GM11168 (cell line): ENCODE results near the gene MYLK.
"Not testable (repeated sequence)": the region's sequence is repeated elsewhere in the genome, so short reads cannot be mapped to it uniquely, and the experiment has no call there.

Source experiments
- in situ Hi-C: fragments of 300-500 bp; cut with MboI; formaldehyde crosslinking; loops from one replicate; pipeline ENCODE4 v1.12.0; 2022; ENCODE audit warnings: low sequenced_read_pairs; ENCODE audit not compliant: unreplicated experiment

Gene MYLK

GRCh38 chr3:123620343-123620742, 263.8 kb downstream of the MYLK start:
- in situ Hi-C loops = no loop called here

- in situ Hi-C loops = no loop called here
Measured at GRCh38 chr3:123618768-123619484, 265.2 kb downstream of the MYLK start.

GRCh38 chr3:123618076-123618708, 265.9 kb downstream of the MYLK start:
- in situ Hi-C loops = no loop called here

GRCh38 chr3:123616593-123616992, 267.5 kb downstream of the MYLK start:
- in situ Hi-C loops = no loop called here

GRCh38 chr3:123613543-123613942, 270.6 kb downstream of the MYLK start:
- in situ Hi-C loops = no loop called here

- in situ Hi-C loops = not testable (repeated sequence)
Measured at GRCh38 chr3:123611674-123612073, 272.5 kb downstream of the MYLK start.

GRCh38 chr3:123611082-123611481, 273.1 kb downstream of the MYLK start:
- in situ Hi-C loops = no loop called here

GRCh38 chr3:123610331-123610730, 273.8 kb downstream of the MYLK start:
- in situ Hi-C loops = no loop called here

- in situ Hi-C loops = no loop called here
Measured at GRCh38 chr3:123609063-123609462, 275.1 kb downstream of the MYLK start.

GRCh38 chr3:123608263-123608937, 275.7 kb downstream of the MYLK start:
- in situ Hi-C loops = no loop called here

GRCh38 chr3:123606527-123606926, 277.6 kb downstream of the MYLK start:
- in situ Hi-C loops = no loop called here

- in situ Hi-C loops = no loop called here
Measured at GRCh38 chr3:123605789-123606234, 278.3 kb downstream of the MYLK start.

GRCh38 chr3:123603153-123603552, 281.0 kb downstream of the MYLK start:
- in situ Hi-C loops = not testable (repeated sequence)

- in situ Hi-C loops = no loop called here
Measured at GRCh38 chr3:123602325-123602724, 281.8 kb downstream of the MYLK start.

GRCh38 chr3:123600863-123601262, 283.3 kb downstream of the MYLK start:
- in situ Hi-C loops = not testable (repeated sequence)

- in situ Hi-C loops = no loop called here
Measured at GRCh38 chr3:123597561-123597960, 286.6 kb downstream of the MYLK start.

GRCh38 chr3:123595396-123596180, 288.5 kb downstream of the MYLK start:
- in situ Hi-C loops = no loop called here

- in situ Hi-C loops = no loop called here
Measured at GRCh38 chr3:123593381-123593780, 290.8 kb downstream of the MYLK start.

GRCh38 chr3:123590685-123591450, 293.3 kb downstream of the MYLK start:
- in situ Hi-C loops = no loop called here

GRCh38 chr3:123587401-123587800, 296.7 kb downstream of the MYLK start:
- in situ Hi-C loops = no loop called here
